Stimulated activated CD4-positive, alpha-beta T cell treated with anti-CD3 and anti-CD28 coated beads, Interleukin-12 subunit alpha, Interleukin-12 subunit beta, amount 100 ng/mL, for 48 hours (primary cell): ENCODE data around the gene ST6GALNAC6.

Experiments used
- DNase-seq, 3 donors: peaks; one replicate each; pipeline ENCODE4 v3.0.0-alpha.2; 2020; ENCODE audit warnings: low read depth in 2 of 3, low spot score in 1 of 3

Gene ST6GALNAC6

DNA sequence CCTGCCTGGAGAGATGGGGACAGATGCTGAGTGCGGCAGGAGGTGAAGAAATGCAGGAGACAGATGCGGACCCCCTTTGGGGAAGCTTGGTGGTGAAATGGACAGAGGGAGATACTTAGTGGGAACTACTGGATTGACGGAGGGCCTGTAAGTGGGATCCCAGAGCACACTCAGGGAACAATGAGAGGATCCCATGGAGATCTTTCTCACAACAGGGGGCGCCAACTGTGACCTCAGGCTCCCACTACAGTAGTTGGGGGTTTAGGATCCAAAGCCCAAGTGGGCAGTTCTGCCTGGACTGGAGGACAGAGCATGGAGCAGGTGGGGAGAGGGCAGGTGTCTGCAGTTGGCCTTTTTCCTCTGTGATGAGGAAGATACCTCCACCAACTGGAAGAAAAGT lies 34.8 kb upstream of the ST6GALNAC6 start:
- DNase-seq, result no peak

DNA sequence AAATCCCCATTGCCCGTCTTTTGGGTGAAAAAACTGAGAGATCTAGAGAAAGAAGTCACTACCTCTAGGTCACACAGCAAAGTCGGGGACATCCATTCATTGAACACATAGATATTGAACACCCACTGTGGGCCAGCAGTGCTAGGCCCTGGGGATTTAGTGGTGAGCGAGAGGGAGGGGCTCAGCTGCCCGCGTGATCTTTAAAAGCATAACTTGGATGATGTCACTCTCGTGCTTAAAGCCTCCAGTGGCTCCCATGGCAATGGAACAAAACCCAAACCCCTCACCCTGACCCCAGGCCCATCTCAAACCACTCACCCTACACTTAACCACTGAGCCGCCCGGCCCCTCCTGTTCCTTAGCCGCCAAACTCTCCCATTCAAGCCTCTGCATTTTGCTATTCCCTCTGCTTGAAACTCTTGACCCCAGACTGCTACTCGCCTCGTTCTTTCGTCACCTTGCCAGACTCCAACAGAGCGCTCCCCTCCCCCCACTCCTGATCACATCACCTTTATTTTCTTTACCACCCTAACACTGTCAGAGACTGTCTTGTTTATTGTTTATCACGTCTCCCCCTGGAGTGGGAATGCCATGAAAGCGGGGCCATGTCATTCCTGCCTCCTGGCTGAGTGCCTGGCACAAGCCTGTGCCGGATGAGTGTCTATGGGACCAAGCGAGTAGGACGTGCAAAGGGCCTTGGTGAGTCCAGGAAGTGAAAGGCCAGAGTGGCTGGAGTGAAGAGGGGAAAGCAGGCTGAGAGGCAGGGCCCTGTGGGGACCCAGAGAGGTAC lies 31.9 kb upstream of the ST6GALNAC6 start:
- no peak for DNase-seq

DNA sequence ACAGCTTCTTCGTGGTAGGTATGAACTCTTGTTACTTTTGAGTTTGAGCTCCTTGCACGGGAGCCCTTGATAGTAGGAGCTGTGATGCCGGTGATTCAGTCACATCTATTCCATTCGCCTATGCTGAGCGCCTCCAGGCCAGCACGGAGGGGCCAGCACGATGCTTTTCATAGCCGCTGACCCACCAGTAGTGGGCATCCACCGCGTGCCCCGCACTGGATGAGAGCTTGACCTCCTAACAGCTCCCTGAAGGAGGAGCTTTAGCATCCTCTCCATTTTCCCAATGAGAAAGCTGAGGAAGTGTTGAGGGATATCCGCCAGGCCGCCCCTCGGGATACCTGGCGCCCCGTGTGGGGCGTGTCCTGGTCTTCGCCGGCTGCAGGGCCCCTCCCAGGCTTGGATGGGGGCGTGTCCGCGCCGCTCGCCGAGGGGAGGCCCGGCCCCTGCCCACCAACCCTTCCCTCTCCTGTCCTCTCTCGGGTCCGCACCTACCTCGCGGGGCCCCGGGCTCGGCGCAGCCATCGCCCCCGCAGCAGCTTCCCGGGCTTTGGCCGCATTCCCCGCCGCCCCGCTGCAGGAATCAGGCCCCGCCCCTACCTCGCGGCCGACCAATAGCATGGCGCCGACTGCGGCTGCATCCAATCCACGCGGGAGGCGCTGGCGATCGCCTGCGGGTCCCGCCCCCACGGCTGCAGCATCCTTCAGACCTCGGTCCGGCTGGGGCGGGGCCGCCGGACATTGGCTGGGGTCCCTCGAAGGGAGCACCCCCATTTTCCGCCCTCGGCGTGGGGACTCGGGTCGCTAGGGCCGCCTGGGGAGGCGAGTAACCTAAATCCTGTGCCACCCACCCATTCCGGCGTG lies 31.1 kb upstream of the ST6GALNAC6 start, which contains the start of gene PIP5KL1:
PIP5KL1 (minus strand) TSS at position 547 of the 861 bp plus-strand sequence; CDS start at position 522, 25 bp downstream.
- DNase-seq, result peak in 1 of 3 donors; percentile 62

DNA sequence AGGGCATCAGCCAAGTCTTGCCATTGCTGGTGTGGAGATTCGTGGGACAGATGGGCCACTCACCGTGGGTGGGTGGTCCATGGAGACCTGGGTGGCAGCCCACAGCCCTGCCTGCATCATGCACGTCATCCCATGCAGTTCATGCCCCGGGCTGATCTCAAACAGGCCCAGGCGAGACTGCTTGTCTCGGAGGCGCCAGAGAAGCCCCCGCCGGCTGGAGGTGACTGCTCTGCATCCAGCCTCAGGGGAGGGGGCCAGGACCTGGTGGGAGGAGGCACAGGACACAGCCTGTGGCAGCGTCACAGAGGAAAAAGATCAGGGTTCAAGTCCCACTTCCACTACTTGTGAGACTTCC lies 30.2 kb upstream of the ST6GALNAC6 start:
- DNase-seq, result no peak

DNA sequence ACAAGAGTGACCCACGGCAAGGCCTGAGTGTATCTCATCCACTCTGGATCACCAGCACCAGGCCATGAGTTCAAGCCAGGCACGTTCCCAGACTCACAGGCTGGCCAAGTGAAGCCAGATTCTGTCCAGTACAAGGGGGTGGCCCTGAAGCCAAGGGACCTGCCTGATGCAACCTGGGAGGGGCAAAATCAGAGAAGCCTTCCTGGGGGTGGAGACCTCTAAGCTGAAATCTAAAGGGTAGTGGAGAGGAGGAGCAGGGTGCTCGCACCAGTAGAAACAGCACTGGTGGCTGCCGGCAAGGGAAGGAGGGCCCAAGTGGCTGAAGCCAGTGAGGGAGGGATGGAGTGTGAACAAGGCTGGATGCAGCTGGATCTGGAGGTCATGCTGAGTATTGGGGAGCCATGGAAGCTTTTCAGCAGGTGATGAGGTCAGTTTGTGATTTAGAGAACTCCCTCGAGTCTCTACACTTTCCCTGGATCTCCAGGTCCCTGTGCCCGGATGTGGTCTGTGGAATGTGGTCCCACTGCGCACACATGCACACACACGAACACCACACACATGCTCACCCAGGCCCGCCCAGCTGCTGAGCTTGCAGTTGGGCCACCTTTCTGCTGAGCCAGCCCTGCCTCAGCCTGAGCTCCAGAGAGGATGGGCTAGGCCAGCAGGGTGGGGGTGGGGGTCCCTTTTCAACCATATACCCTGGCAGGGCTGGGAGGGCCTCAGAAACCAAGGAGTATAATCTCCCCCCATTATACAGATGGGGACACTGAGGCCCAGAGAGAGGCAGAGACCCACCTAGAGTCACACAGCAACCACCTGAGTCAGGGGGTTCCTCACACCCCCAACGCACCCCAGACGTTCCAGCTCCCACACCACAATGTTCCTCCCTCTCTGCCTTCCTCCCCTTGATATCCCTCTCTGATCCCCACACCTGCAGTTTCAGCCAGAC lies 29.5 kb upstream of the ST6GALNAC6 start:
- DNase-seq, result no peak

DNA sequence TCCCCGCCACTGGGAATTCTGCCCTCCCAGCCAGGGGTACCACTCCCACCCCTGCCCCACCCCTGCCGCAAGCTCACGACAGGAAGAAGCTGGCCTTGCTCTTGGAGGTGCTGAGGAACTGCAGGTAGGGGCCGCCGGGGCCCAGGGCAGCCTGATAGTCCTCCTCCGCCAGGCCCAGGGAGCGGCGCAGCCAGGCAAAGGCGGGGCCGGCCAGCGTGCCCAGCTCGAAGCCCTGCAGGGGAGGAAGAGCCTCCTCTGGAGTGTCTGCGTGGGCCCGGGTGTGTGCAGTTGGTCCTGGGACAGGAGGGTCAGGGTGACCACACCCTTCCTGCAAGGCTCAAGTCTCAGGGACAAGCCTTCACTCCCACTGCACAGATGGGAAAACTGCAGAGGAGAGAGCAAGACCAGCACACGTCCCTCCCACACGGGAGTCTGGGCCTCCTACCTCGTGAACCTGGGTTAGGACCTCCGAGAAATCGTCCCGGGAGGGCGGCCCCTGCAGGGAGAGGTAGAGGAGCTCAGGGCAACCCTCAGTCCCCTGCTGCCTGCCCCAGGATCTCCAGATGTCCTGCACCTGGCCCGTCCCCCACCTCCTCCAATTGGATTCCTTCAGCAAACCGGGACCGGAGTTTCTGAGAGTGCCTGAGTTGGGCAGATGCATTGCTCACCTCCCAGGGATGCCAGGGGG lies 28.7 kb upstream of the ST6GALNAC6 start:
- no peak for DNase-seq

DNA sequence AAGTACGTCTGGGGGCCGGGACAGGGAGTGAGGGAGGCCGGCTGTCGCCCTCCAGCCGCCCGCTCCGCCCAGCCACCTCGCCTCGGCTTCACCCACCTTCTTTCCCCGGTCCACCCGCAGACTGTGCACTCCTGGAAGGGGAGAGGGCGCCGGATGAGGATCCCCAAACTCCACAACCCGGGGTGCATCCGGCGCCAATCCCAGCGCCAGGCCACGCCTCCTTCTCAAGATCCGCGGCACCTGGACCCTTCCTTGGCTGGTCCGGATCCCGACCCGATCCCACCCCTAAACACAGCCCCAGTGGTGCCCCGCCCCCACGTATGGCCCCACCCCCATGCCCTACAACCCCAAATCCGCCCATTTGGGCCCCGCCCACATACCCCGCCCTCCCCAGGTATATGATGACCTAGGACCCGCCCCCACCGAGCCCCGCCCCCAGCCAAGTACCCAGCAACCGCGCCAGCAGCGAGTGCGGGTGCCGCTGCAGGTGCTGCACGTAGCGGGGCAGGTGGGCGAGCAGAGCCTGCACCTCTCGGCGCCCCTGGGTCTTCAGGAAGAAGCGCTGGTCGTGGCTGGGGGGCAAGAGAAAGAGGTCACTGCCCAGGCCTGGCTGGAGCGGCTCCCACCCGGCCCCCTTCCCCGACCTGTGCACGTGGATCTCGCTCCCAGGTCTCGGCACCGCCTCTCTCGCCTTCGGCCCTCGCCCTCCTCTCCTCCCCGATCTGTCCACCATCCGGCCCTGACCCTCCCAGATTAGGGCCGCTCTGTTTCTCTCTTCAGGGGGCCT lies 28.0 kb upstream of the ST6GALNAC6 start:
- DNase-seq, result peak; percentile 45 to 66 (median 63)

DNA sequence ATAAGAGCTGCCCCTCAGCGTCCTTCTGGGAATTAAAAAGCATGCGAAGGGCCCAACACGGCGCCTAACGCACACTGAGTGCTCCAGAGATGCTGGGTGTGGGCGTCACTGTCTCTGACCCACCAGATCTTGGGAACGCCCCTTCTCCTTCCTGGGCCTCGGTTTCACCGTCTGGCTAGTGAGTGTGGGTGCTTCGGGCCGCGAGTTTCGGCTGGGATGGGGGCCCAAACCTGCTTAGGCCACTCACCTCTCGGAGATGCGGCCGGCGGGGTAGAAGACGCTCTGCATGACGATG lies 27.4 kb upstream of the ST6GALNAC6 start:
- no peak for DNase-seq

DNA sequence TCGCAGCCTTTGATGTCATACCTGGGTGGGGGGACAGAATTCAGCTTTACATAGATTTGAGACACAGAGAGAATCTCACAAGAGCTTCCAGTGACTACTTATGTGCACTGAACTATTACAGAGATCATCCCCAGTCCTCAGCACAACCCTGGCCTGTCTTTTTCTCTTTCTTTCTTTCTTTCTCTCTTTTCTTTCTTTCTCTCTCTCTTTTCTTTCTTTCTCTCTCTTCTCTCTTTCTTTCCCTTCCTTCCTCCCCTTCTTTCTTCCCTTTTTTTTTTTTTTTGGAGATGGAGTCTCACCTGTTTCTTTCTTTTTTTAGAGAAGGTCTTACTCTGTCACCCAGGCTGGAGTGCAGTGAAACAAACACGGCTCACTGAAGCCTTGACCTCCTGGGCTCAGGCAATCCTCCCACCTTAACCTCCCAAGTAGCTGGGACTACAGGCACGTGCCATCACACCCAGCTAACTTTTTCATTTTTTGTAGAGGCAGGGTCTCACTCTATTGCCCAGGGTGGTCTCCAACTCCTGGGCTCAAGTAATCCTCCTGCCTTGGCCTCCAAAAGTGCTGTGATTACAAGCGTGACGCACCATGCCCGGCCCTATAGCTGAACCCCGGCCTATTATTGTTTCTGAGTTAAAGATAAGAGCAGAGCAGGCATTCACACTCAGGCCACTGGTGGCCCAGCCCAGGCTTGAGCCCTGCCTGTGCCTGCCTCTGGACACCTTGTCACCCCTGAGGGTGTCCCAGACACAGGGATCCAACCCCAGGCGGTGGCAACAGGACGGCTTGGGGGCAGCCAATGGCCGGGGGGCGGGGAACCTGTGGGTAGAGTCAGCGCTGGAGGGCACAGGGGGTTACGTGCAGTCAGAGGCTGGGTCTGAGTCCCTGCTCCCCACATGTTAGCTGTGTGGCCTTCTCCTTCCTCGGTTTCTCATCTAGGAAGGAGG lies 26.8 kb upstream of the ST6GALNAC6 start:
- DNase-seq, result no peak

DNA sequence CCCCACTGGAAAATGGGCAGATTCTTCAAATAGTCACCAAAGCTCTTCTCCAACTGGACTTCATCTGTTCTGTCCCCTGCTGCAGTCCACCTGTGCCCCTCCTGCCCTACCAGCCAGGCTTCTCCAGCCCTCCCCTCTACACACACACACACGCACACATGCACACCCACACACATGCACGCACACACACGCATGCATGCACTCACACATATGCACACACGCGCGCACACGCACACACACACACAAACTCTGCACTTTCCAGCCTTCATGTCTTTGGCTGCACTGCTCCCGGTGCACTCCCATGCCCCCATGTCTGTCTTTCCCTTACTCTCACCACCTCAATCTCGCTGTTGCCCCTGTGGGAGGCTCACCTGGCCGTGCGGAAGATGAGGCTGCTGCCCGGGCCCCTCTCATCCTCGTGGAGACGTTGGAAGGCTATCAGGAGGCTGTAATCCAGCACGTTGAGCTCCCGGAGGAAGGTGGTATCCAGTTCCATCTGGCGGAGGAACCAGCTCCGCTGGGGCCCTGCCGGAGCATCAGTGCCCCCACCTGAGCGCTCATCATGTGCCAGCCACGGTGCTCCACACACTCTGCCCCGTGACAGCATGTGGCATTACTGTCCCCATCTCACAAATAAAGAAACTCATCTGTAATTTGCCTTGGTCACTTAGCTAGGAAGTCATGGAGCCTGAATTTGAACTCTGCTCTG lies 25.5 kb upstream of the ST6GALNAC6 start:
- no peak for DNase-seq

DNA sequence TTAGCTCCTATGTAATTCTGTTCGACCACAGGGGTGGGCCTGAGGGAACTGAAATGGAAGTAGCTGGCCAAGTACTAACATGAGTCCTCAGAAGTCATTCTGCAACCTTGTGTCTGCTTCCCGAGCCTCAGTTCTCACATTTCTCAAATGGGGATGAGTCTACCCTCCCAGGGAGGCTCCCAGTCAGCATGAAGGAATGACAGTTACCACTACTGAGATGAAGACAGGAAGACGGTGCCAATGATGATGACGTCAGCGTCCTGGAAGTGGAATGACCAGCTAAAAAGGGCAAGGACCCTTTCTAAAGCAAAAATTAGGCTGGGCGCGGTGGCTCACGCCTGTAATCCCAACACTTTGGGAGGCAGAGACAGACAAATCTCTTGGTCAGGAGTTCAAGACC lies 24.4 kb upstream of the ST6GALNAC6 start:
- DNase-seq, result no peak

DNA sequence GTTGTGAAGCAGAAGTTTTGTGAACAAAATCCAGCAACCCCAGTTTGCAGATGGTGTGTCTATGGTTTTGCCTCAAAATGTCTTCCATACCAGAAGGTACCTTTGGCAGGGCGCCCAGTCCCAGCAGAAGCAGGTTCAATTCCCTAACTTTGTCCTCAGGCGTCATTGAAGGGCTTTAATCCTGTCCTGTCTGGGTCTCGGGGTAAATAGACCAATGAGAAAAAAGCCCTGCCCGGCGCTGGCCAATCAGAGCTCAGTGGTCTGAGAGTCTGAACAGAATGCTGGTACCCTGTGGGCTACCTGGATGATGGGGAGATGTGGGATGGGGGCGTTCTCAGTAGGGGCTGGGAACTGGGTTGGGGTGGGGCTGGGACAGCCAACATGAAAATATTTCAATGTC lies 23.6 kb upstream of the ST6GALNAC6 start:
- DNase-seq, result no peak

DNA sequence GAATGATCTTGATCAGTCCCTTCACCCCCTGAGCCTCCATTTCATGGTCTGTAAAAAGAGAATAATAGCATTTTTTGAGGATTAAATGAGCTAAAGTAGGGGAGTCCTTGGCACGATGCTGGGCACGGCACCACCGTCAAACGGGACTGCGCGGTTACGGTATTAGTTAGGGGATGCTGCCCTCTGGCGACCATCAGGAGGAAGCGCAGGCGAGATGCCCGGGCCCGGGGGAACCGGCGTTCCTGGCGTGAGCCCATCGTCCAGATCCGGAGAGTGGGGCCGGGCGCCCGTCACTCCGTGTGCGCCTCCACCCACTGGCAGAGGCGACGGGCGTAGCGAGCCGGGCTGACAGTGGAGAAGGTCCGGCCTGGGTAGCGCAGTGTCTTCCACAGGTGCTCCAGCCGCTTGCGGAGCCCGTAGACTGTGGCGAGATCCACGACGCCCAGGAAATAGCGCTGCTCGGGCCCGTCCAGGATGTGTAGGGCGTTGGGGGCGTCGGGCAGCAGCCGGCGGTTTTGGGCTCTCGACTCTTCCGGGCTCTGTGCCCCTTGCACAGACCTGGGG lies 22.2 kb upstream of the ST6GALNAC6 start:
- DNase-seq, result peak in 2 of 3 donors; percentile 60 to 90

DNA sequence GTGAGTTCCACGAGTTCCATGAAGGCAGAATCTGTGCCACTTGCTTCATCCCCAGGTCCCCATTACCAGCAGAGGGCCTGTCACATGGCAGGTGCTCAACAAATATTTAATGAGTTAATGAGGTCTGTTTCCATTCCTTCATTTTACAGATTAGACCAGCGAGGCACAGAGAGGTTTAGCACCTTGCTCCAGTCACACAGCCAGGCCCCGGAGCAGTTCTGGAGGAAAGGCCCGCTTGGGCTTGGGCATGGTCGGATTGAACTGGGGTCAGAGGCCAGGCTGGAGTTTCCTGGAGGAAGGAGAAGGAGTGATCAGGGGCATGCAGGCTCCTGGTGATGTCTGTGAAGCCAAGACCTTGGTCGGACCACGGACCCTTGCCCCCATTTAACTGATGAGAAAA lies 21.4 kb upstream of the ST6GALNAC6 start:
- DNase-seq, result no peak

DNA sequence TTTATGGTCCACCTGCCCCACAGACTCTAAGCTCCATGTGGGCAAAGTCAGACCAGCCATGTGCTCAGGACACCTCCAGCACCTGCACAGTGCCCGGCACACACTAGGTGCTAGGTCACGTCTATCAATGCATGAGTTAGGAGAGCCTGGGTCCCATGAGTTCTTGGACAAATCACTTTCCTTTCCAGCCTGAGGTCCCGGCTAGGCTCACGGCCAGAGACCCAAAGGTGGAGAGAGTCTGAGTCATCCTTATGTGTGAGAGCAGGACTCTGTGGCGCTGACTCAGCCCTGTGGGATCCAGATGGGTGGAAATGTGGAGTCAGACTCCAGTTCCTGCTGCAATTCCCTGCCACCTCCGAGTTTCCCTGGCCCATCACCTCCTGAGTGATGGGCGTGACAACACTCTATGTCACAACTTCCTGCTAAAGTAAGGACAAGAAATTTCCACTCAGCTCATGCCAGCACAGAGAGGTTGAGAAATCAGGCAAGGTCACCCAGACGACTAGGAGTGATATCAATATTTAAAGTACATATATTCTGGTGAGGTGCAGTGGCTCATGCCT lies 19.9 kb upstream of the ST6GALNAC6 start:
- DNase-seq, result no peak

DNA sequence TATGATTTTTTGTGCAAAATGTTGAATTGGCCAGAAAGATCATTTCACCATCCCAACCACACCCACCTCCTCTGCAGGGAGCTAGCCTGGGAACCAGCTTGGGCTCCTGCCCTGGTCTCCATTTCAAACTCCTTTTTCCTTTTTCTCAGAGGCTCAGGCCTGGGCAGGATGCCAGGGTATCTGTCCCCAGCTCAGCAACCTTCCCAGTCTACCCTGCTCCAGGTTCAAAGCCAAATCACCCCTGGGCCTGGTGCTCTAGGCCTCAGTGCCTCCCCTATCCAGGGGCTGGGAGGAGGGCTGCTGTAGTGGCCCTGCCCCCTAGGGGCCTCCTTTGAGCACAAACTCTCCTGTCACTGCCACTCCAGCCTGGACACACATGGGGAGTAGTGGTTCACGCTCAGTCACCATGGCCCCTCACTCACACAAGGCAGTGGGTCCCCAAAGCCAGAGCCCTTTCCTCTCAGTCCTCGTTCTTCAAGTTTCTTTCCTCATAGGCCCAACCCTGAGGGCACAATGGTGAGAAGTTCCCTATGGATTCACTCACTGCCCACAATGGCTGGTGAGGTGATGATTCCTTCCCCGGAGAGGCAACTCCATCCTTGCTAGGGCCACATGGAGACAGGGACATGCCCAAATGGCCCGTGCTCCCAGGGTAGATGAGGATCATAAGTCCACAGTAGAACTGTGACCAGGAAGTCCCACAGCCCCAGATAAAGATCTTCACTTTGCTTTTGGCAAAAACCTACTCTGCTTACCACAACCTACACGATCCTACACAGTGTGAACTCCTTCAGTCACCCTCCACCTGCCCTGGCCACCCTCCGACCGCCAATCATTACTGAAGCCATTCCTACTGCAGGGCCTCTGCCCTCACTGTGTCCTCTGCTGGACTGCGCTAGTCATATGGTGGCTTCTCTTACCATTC lies 19.0 kb upstream of the ST6GALNAC6 start:
- DNase-seq, result no peak

DNA sequence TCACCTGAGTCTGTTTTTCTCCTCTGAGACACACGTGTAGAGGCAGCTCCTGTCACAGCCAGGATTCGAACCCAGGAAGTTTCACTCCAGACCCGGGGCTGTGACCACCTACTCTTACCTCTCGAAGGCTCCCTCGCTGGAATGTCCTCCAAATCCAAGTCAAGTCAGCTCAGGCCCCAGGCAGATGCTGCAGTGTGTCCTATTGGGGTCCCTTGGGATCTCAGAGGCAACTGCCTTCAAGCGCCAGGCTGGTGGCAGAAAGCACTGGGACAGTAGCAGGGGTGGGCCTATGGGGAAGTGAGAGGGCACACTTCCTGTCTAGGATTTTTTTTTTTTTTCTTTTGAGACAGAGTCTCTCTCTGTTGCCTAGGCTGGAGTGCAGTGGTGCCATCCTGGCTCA lies 18.2 kb upstream of the ST6GALNAC6 start:
- no peak for DNase-seq
